ENCODE data around the gene NATD1.
"Not testable (repeated sequence)": the region's sequence is repeated elsewhere in the genome, so short reads cannot be mapped to it uniquely, and the experiment has no call there.

The NATD1 gene

DNA sequence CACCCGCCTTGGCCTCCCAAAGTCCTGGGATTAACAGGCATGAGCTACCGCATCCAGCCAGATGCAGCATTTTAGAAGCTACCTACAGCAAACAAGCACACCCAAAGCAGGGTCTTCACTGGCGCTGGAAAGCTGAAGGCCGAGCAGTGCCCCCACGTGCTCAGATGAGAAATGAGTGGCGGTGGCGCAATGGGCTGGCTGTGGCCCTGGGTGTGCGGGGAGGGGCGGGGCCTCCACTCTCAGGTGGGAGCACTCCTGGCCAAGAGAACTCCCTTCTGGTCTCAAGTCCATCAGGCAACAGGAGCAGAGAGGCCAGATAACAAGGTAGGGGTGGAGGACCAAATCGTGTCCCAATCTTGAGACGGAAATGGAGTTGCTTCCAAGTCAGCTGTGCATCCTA, 51.3 kb downstream of the NATD1 start:
- Histone ChIP-seq H3K36me3 (ENCODE audit: control insufficient read depth, low read depth, low read length) (peaks cover 15% of the 10 kb centered on the region), H3K27me3 (ENCODE audit: control insufficient read depth, insufficient read depth, low read length) (no peaks in the 10 kb centered on the region), H3K9ac (ENCODE audit: low read length) (no peak overlapping the region), H3K9me3 (ENCODE audit: control insufficient read depth, low read depth, low read length) (no peaks in the 10 kb centered on the region), H3K27ac (ENCODE audit: low read length) (no peak overlapping the region), H3K4me3 (ENCODE audit: low read length) (no peak overlapping the region), H3K4me1 (ENCODE audit: control insufficient read depth, low read depth, low read length) (peaks cover 22% of the 10 kb centered on the region)

DNA sequence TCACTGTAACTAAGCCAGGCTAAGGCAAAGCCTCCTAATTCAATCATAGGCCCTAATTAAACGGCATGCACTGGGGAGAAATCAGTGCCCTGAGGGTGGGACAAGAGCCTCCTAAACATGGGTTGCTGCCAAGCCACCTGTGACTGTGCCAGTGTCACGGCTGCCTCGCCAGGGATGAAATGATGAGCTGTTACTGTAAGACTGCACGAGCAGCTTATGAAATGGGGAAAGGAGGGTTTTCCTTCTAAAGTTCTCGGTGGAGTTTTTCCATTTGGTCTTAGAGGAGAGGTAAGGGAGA, 52.0 kb downstream of the NATD1 start:
- H3K9ac ChIP-seq (ENCODE audit: low read length), result no peak overlapping the region
- H3K9me3 ChIP-seq (ENCODE audit: control insufficient read depth, low read depth, low read length), result no peaks in the 10 kb centered on the region
- H3K27ac ChIP-seq (ENCODE audit: low read length), result no peak overlapping the region
- no peaks in the 10 kb centered on the region for H3K27me3 ChIP-seq (ENCODE audit: control insufficient read depth, insufficient read depth, low read length)
- no peak overlapping the region for H3K4me3 ChIP-seq (ENCODE audit: low read length)
- peaks cover 15% of the 10 kb centered on the region for H3K36me3 ChIP-seq (ENCODE audit: control insufficient read depth, low read depth, low read length)
- peaks cover 22% of the 10 kb centered on the region for H3K4me1 ChIP-seq (ENCODE audit: control insufficient read depth, low read depth, low read length)

DNA sequence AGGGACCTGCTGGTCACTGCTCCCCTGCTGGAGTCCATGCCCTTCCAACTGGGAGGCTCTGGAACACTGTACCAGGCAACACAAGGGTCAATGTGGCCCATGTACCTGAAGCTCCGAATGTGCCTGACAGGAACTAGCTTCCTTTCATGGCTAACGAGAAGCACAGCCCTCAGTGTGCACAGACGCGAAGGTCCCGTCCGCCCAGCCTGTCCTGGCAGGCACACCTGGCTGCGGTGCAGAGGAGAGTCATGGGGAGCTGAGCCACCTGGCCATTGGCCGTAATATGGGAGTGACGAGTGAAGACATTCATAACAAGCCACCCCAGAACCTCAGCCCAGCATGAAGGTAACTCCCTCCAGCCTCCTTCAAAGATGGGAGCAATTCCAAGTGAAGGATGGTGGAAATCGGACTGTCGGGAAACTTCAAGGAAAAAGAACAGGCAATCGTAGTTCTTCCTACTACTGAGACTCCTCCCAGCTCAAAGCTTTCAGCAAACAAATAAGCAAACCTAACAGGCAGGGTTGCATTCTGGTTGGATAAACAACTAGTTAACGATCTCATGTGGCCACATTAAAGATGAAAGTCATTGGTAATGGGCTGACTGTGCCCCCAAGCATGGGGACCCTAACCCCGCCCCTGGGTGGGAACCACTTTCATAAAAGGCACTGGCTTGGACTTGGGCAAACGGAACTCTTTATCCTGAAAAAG, 52.5 kb downstream of the NATD1 start:
- Histone ChIP-seq H3K4me1 (ENCODE audit: control insufficient read depth, low read depth, low read length) (peaks cover 22% of the 10 kb centered on the region), H3K4me3 (ENCODE audit: low read length) (no peak overlapping the region), H3K36me3 (ENCODE audit: control insufficient read depth, low read depth, low read length) (peaks cover 15% of the 10 kb centered on the region), H3K9ac (ENCODE audit: low read length) (no peak overlapping the region), H3K27me3 (ENCODE audit: control insufficient read depth, insufficient read depth, low read length) (no peaks in the 10 kb centered on the region), H3K9me3 (ENCODE audit: control insufficient read depth, low read depth, low read length) (no peaks in the 10 kb centered on the region), H3K27ac (ENCODE audit: low read length) (no peak overlapping the region)

DNA sequence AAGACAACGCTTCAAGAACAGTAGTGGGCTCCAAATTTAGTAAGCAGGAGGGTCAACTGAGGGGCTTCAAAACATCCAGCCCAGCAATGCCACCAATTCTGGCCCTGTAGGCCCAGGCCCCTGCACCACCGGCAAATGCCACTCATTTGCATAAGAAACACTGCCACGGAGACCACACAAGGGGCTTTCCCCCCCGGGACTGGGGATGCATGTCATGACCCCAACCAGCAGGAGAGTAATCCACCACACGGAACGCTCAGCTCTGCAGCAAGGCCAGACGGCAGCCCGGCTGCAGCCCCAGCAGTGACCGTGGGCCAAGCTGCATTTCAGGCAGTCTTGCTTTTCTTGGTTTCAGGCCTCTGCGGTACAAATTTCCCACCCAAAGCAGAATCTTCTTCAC, 53.4 kb downstream of the NATD1 start:
- Histone ChIP-seq H3K36me3 (ENCODE audit: control insufficient read depth, low read depth, low read length) (peaks cover 15% of the 10 kb centered on the region), H3K4me1 (ENCODE audit: control insufficient read depth, low read depth, low read length) (peaks cover 22% of the 10 kb centered on the region), H3K9ac (ENCODE audit: low read length) (no peak overlapping the region), H3K27me3 (ENCODE audit: control insufficient read depth, insufficient read depth, low read length) (no peaks in the 10 kb centered on the region), H3K9me3 (ENCODE audit: control insufficient read depth, low read depth, low read length) (no peaks in the 10 kb centered on the region), H3K27ac (ENCODE audit: low read length) (no peak overlapping the region), H3K4me3 (ENCODE audit: low read length) (no peak overlapping the region)

DNA sequence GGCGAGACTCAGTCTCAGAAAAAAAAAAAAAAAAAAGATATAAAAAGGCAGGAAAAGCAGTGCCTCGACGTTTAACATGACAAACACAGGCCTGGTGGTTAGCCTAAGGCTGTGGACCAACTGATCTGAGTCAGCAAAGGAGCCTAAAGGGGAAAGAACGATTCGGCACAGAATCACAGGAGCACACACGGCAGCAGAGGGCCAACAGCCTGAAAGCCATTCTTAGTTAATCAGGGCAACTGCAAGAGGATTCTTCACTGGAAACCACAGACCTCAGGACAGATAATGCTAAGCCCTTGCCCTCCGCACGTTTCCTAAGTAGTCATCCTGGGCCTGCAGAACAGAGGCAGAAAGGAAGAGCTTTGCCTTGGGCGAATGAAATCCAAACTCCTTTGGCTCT, 53.9 kb downstream of the NATD1 start:
- Histone ChIP-seq H3K27me3 (ENCODE audit: control insufficient read depth, insufficient read depth, low read length) (no peaks in the 10 kb centered on the region), H3K4me1 (ENCODE audit: control insufficient read depth, low read depth, low read length) (peaks cover 22% of the 10 kb centered on the region), H3K27ac (ENCODE audit: low read length) (no peak overlapping the region), H3K4me3 (ENCODE audit: low read length) (no peak overlapping the region), H3K36me3 (ENCODE audit: control insufficient read depth, low read depth, low read length) (peaks cover 15% of the 10 kb centered on the region), H3K9me3 (ENCODE audit: control insufficient read depth, low read depth, low read length) (no peaks in the 10 kb centered on the region), H3K9ac (ENCODE audit: low read length) (peak overlapping the region; percentile 33)

DNA sequence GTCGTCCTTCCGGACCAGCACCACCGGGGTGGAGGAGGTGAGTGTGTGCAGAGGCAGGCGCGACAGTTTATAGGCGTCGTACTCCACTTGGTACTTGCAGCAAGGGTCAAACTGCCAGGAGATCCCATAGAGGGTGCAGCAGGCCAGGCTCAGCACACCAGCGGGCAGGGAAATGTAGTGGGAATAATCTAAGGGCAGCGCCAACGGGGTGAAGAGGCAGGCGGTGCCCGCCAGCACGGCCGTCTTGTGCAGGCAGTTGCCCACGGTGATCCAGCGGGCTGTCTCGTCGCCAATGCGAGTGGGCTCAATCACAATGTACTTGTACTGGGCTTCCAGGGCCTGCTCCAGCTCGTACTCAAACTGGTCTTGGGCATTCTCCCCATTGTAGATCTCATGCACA, 54.8 kb downstream of the NATD1 start:
- Histone ChIP-seq H3K27me3 (ENCODE audit: control insufficient read depth, insufficient read depth, low read length) (no peaks in the 10 kb centered on the region), H3K36me3 (ENCODE audit: control insufficient read depth, low read depth, low read length) (peaks cover 15% of the 10 kb centered on the region), H3K4me3 (ENCODE audit: low read length) (no peak overlapping the region), H3K4me1 (ENCODE audit: control insufficient read depth, low read depth, low read length) (peaks cover 22% of the 10 kb centered on the region), H3K9me3 (ENCODE audit: control insufficient read depth, low read depth, low read length) (no peaks in the 10 kb centered on the region), H3K27ac (ENCODE audit: low read length) (no peak overlapping the region), H3K9ac (ENCODE audit: low read length) (no peak overlapping the region)

DNA sequence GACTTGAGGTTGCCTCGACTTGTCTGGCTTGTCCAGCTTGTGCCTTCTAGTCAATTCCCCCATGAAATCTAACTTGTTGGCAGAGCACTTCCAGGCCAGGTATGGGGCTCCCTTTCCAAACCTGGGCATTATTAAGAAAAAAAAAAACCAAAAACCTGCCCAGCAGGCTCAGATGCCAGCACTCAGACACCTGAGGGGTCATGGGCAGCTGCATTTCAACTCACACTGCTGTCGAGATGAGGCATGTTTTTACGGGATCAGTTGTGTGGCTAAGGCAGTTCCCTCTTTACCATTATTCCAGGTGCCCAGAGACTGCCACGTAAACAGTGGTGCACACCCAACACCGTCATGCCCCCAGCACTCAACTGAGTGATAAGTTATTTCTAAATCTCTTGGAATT, 57.1 kb downstream of the NATD1 start:
- Histone ChIP-seq H3K36me3 (ENCODE audit: control insufficient read depth, low read depth, low read length) (peaks cover 15% of the 10 kb centered on the region), H3K27me3 (ENCODE audit: control insufficient read depth, insufficient read depth, low read length) (no peaks in the 10 kb centered on the region), H3K27ac (ENCODE audit: low read length) (no peak overlapping the region), H3K4me3 (ENCODE audit: low read length) (no peak overlapping the region), H3K9me3 (ENCODE audit: control insufficient read depth, low read depth, low read length) (no peaks in the 10 kb centered on the region), H3K4me1 (ENCODE audit: control insufficient read depth, low read depth, low read length) (peaks cover 25% of the 10 kb centered on the region), H3K9ac (ENCODE audit: low read length) (no peak overlapping the region)

DNA sequence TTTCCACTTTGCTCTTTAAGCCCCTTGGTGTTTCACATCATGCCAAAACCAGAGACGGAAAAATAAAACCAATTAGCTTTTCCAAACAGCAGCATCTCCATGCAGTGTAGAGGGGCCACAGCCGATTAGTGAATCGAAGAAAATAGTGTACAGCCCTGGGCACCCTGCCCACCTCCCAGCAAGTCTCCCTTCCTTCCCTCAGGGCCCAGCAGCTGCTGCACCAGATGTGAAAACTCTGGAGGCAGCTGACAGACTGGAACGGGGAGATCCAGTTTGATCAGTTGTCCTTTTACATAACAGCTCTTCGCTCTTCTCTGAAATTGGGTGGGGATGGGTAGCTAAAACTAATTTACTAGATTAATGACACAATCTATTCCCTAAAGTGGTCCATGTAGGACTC, 58.5 kb downstream of the NATD1 start:
- Histone ChIP-seq H3K4me3 (ENCODE audit: low read length) (no peak overlapping the region), H3K4me1 (ENCODE audit: control insufficient read depth, low read depth, low read length) (peaks cover 10% of the 10 kb centered on the region), H3K27ac (ENCODE audit: low read length) (no peak overlapping the region), H3K9me3 (ENCODE audit: control insufficient read depth, low read depth, low read length) (no peaks in the 10 kb centered on the region), H3K36me3 (ENCODE audit: control insufficient read depth, low read depth, low read length) (peaks cover 15% of the 10 kb centered on the region), H3K27me3 (ENCODE audit: control insufficient read depth, insufficient read depth, low read length) (no peaks in the 10 kb centered on the region), H3K9ac (ENCODE audit: low read length) (no peak overlapping the region)

DNA sequence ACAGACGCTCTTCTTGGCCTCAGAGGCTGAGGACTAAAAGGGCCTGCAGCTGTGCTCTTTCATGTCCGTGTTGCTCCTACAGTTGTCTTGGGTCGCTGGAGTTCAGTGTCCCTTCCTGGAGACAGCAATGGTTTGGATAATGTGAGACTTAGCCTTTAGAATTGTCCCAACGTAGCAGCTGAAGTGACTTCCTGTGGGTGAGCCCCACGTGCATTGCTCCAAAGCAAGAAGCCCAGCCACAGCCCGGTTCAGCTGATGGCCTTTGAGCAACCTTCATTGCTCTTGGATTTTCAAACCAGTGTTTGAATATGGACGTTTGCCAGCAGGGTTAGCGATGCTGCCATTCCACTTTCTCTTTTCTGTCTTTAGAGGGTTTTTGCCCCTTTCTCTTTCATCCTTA, 59.0 kb downstream of the NATD1 start:
- no peak overlapping the region for H3K9ac ChIP-seq (ENCODE audit: low read length)
- H3K27me3 ChIP-seq (ENCODE audit: control insufficient read depth, insufficient read depth, low read length), result no peaks in the 10 kb centered on the region
- peaks cover 6% of the 10 kb centered on the region for H3K4me1 ChIP-seq (ENCODE audit: control insufficient read depth, low read depth, low read length)
- H3K36me3 ChIP-seq (ENCODE audit: control insufficient read depth, low read depth, low read length), result peaks cover 15% of the 10 kb centered on the region
- H3K4me3 ChIP-seq (ENCODE audit: low read length), result no peak overlapping the region
- no peaks in the 10 kb centered on the region for H3K9me3 ChIP-seq (ENCODE audit: control insufficient read depth, low read depth, low read length)
- H3K27ac ChIP-seq (ENCODE audit: low read length), result no peak overlapping the region

DNA sequence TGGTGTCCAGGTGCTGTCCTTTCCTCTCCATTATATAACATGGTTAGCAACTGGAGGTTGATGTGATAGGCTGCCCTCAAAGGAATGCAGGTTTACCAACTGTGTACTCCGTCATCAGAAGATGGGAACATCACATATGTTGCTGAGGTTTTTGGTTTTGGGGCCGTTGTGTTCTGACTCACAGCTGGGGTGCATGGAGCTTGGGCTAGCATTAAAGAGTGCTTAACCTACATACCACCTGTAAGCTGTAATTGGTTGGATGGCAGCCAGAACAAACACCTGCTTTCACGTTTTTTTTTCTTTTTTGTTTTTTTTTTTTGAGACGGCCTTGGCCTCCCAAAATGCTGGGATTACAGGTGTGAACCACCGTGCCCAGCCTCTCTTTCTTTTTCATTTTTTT, 60.2 kb downstream of the NATD1 start:
- Histone ChIP-seq H3K9ac (ENCODE audit: low read length) (no peak overlapping the region), H3K9me3 (ENCODE audit: control insufficient read depth, low read depth, low read length) (no peaks in the 10 kb centered on the region), H3K36me3 (ENCODE audit: control insufficient read depth, low read depth, low read length) (peaks cover 11% of the 10 kb centered on the region), H3K27me3 (ENCODE audit: control insufficient read depth, insufficient read depth, low read length) (no peaks in the 10 kb centered on the region), H3K27ac (ENCODE audit: low read length) (no peak overlapping the region), H3K4me3 (ENCODE audit: low read length) (no peak overlapping the region), H3K4me1 (ENCODE audit: control insufficient read depth, low read depth, low read length) (peaks cover 4% of the 10 kb centered on the region)

DNA sequence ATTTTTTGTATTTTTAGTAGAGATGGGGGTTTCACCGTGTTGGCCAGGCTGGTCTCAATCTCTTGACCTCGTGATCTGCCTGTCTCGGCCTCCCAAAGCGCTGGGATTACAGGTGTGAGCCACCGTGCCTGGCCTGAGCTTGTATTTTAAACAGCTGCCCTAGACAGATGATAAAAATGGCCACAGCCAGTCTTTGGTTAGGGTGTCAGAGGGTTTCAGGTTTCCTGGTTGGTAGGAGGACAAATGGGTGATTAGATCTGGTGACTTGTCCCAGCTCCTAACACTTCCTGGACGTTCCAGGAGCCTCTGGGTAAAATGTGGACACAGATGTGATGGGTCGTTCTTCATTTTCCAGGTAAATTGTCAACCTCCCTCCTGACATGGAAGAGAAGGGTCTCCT, 60.8 kb downstream of the NATD1 start:
- not testable (repeated sequence) for H3K4me1 ChIP-seq (ENCODE audit: control insufficient read depth, low read depth, low read length); H3K36me3 ChIP-seq (ENCODE audit: control insufficient read depth, low read depth, low read length); H3K27ac ChIP-seq (ENCODE audit: low read length); H3K27me3 ChIP-seq (ENCODE audit: control insufficient read depth, insufficient read depth, low read length); H3K9ac ChIP-seq (ENCODE audit: low read length); H3K4me3 ChIP-seq (ENCODE audit: low read length); H3K9me3 ChIP-seq (ENCODE audit: control insufficient read depth, low read depth, low read length)

DNA sequence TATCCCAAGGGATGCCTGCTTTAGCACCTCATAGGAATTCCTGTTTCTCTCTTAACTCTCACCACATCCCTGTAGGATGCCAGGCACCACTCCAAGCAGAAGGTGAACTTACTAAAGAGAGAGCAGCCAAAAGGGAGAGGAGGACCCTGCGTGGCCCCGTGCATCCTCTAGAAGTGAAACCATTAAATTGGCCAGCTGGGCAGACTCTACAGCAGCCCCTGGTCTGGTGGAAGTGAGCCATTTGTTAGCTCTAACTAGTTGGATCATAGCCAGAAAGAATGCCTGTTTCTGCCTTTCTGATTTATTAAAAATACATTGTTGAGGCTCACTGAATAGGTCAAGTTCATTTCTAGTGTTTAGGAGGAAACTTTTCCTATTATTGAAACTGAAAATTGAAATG, 61.5 kb downstream of the NATD1 start:
- H3K27ac ChIP-seq (ENCODE audit: low read length), result no peak overlapping the region
- H3K9ac ChIP-seq (ENCODE audit: low read length), result no peak overlapping the region
- H3K36me3 ChIP-seq (ENCODE audit: control insufficient read depth, low read depth, low read length), result no peaks in the 10 kb centered on the region
- H3K4me1 ChIP-seq (ENCODE audit: control insufficient read depth, low read depth, low read length), result peaks cover 4% of the 10 kb centered on the region
- H3K4me3 ChIP-seq (ENCODE audit: low read length), result no peak overlapping the region
- no peaks in the 10 kb centered on the region for H3K9me3 ChIP-seq (ENCODE audit: control insufficient read depth, low read depth, low read length)
- H3K27me3 ChIP-seq (ENCODE audit: control insufficient read depth, insufficient read depth, low read length), result no peaks in the 10 kb centered on the region

All from iPS-18a (cell line).